Activated T-helper 1 cell treated with Interleukin-2 at 50 U/mL for 16 hours (primary cell): Measurements from ENCODE around the gene POLR2A.
A peak's percentile ranks its signal among the peaks of the same experiment; 100 is the strongest.

Experiments used
- DNase-seq: peaks from one replicate; pipeline ENCODE4 v3.0.0-alpha.2; 2020; ENCODE audit warnings: low read depth

Gene POLR2A

DNA sequence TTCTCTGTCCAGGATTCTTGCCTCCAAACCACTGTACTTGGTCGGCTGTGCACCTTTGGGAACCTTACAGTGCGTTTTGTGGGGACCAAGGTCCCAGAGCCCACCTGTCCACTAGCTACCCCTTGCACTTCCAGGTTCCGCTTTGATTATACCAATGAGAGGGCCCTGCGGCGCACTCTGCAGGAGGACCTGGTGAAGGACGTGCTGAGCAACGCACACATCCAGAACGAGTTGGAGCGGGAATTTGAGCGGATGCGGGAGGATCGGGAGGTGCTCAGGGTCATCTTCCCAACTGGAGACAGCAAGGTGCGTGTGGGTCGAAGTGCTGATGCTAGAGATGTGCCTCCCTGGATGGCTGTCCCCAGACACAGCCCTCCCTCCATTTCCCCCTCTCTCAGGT, 18.8 kb downstream of the POLR2A start:
- no peak for DNase-seq

DNA sequence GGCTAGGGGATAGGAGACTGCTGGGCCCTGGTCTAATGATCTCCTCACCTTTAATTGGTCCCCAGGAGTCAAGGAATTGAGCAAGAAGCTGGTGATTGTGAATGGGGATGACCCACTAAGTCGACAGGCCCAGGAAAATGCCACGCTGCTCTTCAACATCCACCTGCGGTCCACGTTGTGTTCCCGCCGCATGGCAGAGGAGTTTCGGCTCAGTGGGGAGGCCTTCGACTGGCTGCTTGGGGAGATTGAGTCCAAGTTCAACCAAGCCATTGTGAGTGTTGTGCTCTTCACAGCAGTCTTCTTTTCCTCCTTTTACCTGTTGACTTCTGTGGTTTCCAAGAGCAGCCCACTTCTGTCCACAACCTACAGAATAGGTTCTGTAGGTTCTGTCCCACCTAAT, 19.4 kb downstream of the POLR2A start:
- DNase-seq, result no peak

GRCh38 chr17:7508145-7508544, 24.0 kb downstream of the POLR2A start:
- DNase-seq, result no peak

DNA sequence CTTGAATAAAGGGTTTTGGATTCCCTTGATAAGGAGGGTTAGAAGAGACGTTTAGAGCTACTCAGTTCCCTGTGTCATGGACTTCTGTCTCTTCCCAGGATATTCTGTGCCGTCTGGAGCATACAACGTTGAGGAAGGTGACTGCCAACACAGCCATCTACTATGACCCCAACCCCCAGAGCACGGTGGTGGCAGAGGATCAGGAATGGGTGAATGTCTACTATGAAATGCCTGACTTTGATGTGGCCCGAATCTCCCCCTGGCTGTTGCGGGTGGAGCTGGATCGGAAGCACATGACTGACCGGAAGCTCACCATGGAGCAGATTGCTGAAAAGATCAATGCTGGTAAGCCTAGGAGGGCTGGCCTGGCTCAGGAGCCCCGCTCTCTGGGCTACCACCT, 24.7 kb downstream of the POLR2A start:
- DNase-seq, result no peak

- DNase-seq, result no peak
Observed at GRCh38 chr17:7509937-7510336, 25.8 kb downstream of the POLR2A start.

DNA sequence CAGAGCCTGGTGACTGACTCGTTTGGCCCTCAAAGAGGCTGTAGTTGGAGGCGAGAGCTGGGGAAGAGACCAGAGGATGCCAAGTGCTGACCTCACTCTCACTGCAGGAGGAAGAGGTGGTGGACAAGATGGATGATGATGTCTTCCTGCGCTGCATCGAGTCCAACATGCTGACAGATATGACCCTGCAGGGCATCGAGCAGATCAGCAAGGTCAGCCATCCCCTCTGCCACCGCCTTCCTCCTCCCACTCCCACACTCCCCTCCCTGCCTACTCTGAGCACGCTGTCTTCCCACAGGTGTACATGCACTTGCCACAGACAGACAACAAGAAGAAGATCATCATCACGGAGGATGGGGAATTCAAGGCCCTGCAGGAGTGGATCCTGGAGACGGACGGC, 26.9 kb downstream of the POLR2A start:
- DNase-seq, result no peak

GRCh38 chr17:7512105-7512504, 27.9 kb downstream of the POLR2A start:
- no peak for DNase-seq

GRCh38 chr17:7512824-7513540, 28.8 kb downstream of the POLR2A start:
- no peak for DNase-seq

DNA sequence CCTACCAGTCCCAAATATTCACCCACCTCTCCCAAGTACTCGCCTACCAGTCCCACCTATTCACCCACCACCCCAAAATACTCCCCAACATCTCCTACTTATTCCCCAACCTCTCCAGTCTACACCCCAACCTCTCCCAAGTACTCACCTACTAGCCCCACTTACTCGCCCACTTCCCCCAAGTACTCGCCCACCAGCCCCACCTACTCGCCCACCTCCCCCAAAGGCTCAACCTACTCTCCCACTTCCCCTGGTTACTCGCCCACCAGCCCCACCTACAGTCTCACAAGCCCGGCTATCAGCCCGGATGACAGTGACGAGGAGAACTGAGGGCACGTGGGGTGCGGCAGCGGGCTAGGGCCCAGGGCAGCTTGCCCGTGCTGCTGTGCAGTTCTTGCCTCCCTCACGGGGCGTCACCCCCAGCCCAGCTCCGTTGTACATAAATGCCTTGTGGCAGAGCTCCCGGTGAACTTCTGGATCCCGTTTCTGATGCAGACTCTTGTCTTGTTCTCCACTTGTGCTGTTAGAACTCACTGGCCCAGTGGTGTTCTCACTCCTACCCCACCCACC, 29.8 kb downstream of the POLR2A start:
- no peak for DNase-seq

DNA sequence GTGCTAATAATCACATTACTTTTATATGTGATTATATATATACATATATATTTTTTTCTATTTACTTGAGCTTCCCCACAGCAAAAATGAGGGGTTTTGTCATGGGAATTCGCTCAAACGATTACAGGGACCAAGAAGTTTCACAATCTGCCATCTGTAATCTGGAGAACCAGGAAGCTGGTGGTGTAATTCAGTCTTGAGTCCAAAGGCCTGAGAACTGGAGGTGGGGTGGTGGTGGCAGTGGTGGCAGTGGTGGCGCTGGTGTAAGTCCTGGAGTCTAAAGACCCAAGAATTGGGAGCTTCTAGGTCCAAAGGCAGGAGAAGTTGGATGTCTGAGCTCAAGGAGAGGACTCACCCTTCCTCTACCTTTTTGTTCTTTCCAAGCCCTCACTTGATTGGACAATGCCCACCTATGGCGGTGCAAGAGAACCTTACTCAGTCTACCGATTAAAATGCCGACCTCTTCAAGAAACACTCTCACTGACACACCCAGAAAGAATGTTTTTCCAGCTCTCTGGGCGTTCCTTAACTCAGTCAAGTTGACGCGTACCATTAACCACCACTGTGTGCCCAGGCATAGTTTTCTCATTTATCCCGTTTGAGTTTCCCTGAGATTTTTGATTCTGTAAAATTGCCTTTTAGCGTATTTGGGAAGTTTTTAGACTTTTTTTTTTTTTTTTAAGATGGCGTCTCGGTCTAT, 31.9 kb downstream of the POLR2A start:
- no peak for DNase-seq

- peak; percentile 21 for DNase-seq
Observed at GRCh38 chr17:7523033-7523432, 38.9 kb downstream of the POLR2A start.

GRCh38 chr17:7528842-7529241, 44.7 kb downstream of the POLR2A start:
- DNase-seq, result no peak

GRCh38 chr17:7530023-7530900, 46.1 kb downstream of the POLR2A start:
- no peak for DNase-seq

- DNase-seq, result no peak
Observed at GRCh38 chr17:7538050-7538449, 53.9 kb downstream of the POLR2A start.

- DNase-seq, result no peak
Observed at GRCh38 chr17:7538891-7539545, 54.9 kb downstream of the POLR2A start.

DNA sequence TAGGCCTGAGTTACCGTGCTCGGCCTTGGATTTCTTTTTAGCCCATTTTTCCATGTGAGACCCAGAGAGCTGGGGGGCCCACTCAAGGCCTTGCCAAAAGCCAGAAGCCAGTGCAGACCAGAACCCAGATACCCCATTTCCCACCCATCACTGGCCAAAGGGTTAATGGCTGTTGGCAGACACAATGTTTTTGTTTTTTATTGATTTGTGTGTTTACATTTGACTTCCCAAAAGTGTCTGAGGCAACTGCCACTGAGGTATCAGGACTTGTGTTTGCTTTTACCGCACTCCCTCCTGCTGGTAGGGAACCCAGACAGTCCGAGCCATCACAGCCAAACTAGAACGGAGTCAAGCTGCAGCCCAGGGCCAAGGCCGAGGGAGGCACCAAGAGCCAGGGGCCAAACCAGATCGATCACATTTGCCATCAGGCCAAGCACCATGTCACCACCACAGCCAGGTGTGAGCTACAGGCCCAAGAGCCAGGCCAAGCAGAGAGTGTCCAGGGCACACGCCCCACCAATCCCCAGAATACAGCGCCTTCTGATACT, 57.0 kb downstream of the POLR2A start:
- DNase-seq, result no peak

- no peak for DNase-seq
Observed at GRCh38 chr17:7544911-7545310, 60.7 kb downstream of the POLR2A start.

- DNase-seq, result peak; percentile 42
Observed at GRCh38 chr17:7548585-7549400, 64.6 kb downstream of the POLR2A start, which contains the start of gene TNFSF12. Gene TNFSF12, plus strand, starts transcription at chr17:7549058. Its CDS starts 96 bp downstream, at chr17:7549154.
